A673 (cell line): ENCODE data around the gene BACH2. TPM values are rescaled to one million over a fixed set of nuclear protein-coding genes. Genes with fewer than 3 reads are reported as not detected.
"Not testable (repeated sequence)": the region's sequence is repeated elsewhere in the genome, so short reads cannot be mapped to it uniquely, and the experiment has no call there.

ENCODE experiments used
- BruUV-seq: library from RNA; stranded (reverse); fragments of 400-500 nt; replicated peaks from 2 replicates; lab custom pipeline; 2021; lab: Mats Ljungman, UMichigan
- CTCF ChIA-PET: fragments of 300-600 bp; sonication (Branson Sonifier 250); formaldehyde crosslinking; loops from one replicate; lab custom pipeline; 2022; ENCODE audit warnings: antibody characterized with exemption; lab: Charles Lee
- POLR2A ChIA-PET: fragments of 300-600 bp; sonication (Branson Sonifier 250); formaldehyde crosslinking; loops from one replicate; lab custom pipeline; 2022; ENCODE audit warnings: antibody characterized with exemption; ENCODE audit not compliant: low non-redundant PET; lab: Charles Lee
- DNase-seq: peaks from one replicate; pipeline ENCODE4 v3.0.0-alpha.2; 2015; ENCODE audit warnings: low spot score
- H3K27ac ChIP-seq: fragments of 200-600 bp; sonication (generic); 2 replicates; pipeline ENCODE4 v1.5.1; 2016; ENCODE audit warnings: mixed run types, low read depth, mild to moderate bottlenecking, mixed read lengths, antibody characterized with exemption, low read length; ENCODE audit not compliant: poor library complexity, severe bottlenecking
- H3K27me3 ChIP-seq: fragments of 200-600 bp; sonication (generic); replicated peaks from 2 replicates; pipeline ENCODE4 v1.6.1; 2017; ENCODE audit warnings: mixed run types, low read depth, mild to moderate bottlenecking, mixed read lengths, antibody characterized with exemption, low read length; ENCODE audit not compliant: insufficient read depth, poor library complexity
- H3K36me3 ChIP-seq: fragments of 200-600 bp; sonication (generic); 2 replicates; pipeline ENCODE4 v1.6.1; 2016; ENCODE audit warnings: mixed run types, mild to moderate bottlenecking, mixed read lengths, antibody characterized with exemption, low read length; ENCODE audit not compliant: insufficient read depth, poor library complexity, severe bottlenecking
- H3K4me1 ChIP-seq: fragments of 200-600 bp; sonication (generic); 2 replicates; pipeline ENCODE4 v1.6.1; 2017; ENCODE audit warnings: mixed run types, mild to moderate bottlenecking, mixed read lengths, antibody characterized with exemption, low read length; ENCODE audit not compliant: insufficient read depth, poor library complexity, severe bottlenecking
- H3K4me3 ChIP-seq: fragments of 200-600 bp; sonication (generic); 2 replicates; pipeline ENCODE4 v1.5.1; 2016; ENCODE audit warnings: low read depth, mixed run types, mild to moderate bottlenecking, mixed read lengths, low read length; ENCODE audit not compliant: poor library complexity, severe bottlenecking
- H3K9me3 ChIP-seq: fragments of 200-600 bp; sonication (generic); 2 replicates; pipeline ENCODE4 v1.6.1; 2016; ENCODE audit warnings: mixed run types, low read depth, mild to moderate bottlenecking, mixed read lengths, antibody characterized with exemption, low read length; ENCODE audit not compliant: poor library complexity, severe bottlenecking
- CTCF ChIP-seq: fragments of 300-800, 200-600 bp; sonication (generic); conservative IDR thresholded peaks from 2 replicates; pipeline ENCODE4 v1.5.1; 2017; ENCODE audit warnings: low read depth, mild to moderate bottlenecking, antibody characterized with exemption, low read length, moderate library complexity, mixed read lengths
- EZH2 ChIP-seq: fragments of 200-600 bp; sonication (generic); IDR thresholded peaks from 2 replicates; pipeline ENCODE4 v1.6.1; 2017; ENCODE audit warnings: borderline replicate concordance, low read depth, mild to moderate bottlenecking, mixed read lengths, antibody characterized with exemption, low read length; ENCODE audit not compliant: poor library complexity, severe bottlenecking
- intact Hi-C: fragments of 100-400 bp; cut with micrococcal nuclease; formaldehyde crosslinking; loops from one replicate; pipeline ENCODE4 v1.10.0; 2022; ENCODE audit not compliant: unreplicated experiment
- total RNA-seq: library from RNA; stranded (reverse); gene quantifications from 2 replicates; pipeline ENCODE4 v1.2.3, GENCODE V29; 2021

Gene BACH2
- total RNA-seq, 1 experiment from 2014 or later, result 0.37 TPM

GRCh38 chr6:90212274-90212673 lies 84.4 kb downstream of the BACH2 start:
- CTCF ChIA-PET, result no interaction called here
- H3K4me3 ChIP-seq, result no peak overlapping the region
- no peak for DNase-seq
- no TSS peak for BruUV-seq
- no peaks in the 10 kb centered on the region for H3K27me3 ChIP-seq
- intact Hi-C loops, result no loop called here
- peaks cover 1% of the 10 kb centered on the region for H3K4me1 ChIP-seq
- POLR2A ChIA-PET, result no interaction called here
- no peak for TF ChIP-seq EZH2
- peak; percentile 33 for TF ChIP-seq CTCF
- H3K27ac ChIP-seq, result no peak overlapping the region
- no peaks in the 10 kb centered on the region for H3K9me3 ChIP-seq
- H3K36me3 ChIP-seq, result no peaks in the 10 kb centered on the region

- no peak overlapping the region for H3K27ac ChIP-seq
- no peak for DNase-seq
- TF ChIP-seq CTCF (no peak), EZH2 (no peak)
- POLR2A ChIA-PET, result no interaction called here
- intact Hi-C loops, result no loop called here
- BruUV-seq, result no TSS peak
- no peak overlapping the region for H3K4me3 ChIP-seq
- H3K27me3 ChIP-seq, result no peaks in the 10 kb centered on the region
- H3K36me3 ChIP-seq, result no peaks in the 10 kb centered on the region
- CTCF ChIA-PET, result no interaction called here
- no peaks in the 10 kb centered on the region for H3K9me3 ChIP-seq
- H3K4me1 ChIP-seq, result no peaks in the 10 kb centered on the region
Observed at GRCh38 chr6:90209527-90209926, 87.1 kb downstream of the BACH2 start.

GRCh38 chr6:90208690-90209089 lies 88.0 kb downstream of the BACH2 start:
- H3K4me1 ChIP-seq, H3K9me3 ChIP-seq, H3K27me3 ChIP-seq, DNase-seq, CTCF ChIA-PET, POLR2A ChIA-PET, H3K36me3 ChIP-seq, H3K4me3 ChIP-seq, H3K27ac ChIP-seq, BruUV-seq, intact Hi-C loops: not testable (repeated sequence)

GRCh38 chr6:90204327-90205056 lies 92.2 kb downstream of the BACH2 start:
- ChIA-PET POLR2A (no interaction called here), CTCF (no interaction called here)
- H3K36me3 ChIP-seq, result no peaks in the 10 kb centered on the region
- no peaks in the 10 kb centered on the region for H3K4me1 ChIP-seq
- no peak for DNase-seq
- no TSS peak for BruUV-seq
- H3K9me3 ChIP-seq, result no peaks in the 10 kb centered on the region
- no peak for TF ChIP-seq EZH2
- no peak for TF ChIP-seq CTCF
- no peaks in the 10 kb centered on the region for H3K27me3 ChIP-seq
- H3K27ac ChIP-seq, result no peak overlapping the region
- H3K4me3 ChIP-seq, result no peak overlapping the region
- intact Hi-C loops, result no loop called here
